Smooth muscle cell (in vitro differentiated cells): ENCODE data around the gene ZNF692. TPM values are rescaled to one million over a fixed set of nuclear protein-coding genes. Genes with fewer than 3 reads are reported as not detected.

Experiments used
- DNase-seq: peaks from one replicate; lab custom pipeline; 2025; ENCODE audit not compliant: unreplicated experiment; lab: John Stamatoyannopoulos, UW
- H2AFZ ChIP-seq: fragments of 200-600 bp; sonication (generic); 2 replicates; pipeline ENCODE4 v1.6.0; 2016; ENCODE audit warnings: antibody characterized with exemption, low read depth, mild to moderate bottlenecking
- H3F3A ChIP-seq: fragments of 200-600 bp; sonication (generic); 2 replicates; pipeline ENCODE4 v1.6.0; 2017; ENCODE audit warnings: antibody characterized with exemption, low read depth
- H3K27ac ChIP-seq: fragments of 200-600 bp; sonication (generic); 2 replicates; pipeline ENCODE4 v1.5.1; 2016; ENCODE audit warnings: low read depth, mild to moderate bottlenecking
- H3K27me3 ChIP-seq: fragments of 200-600 bp; sonication (generic); 2 replicates; pipeline ENCODE4 v1.6.1; 2016; ENCODE audit warnings: low read depth, mild to moderate bottlenecking
- H3K36me3 ChIP-seq: fragments of 200-600 bp; sonication (generic); 2 replicates; pipeline ENCODE4 v1.5.1; 2016; ENCODE audit warnings: low read depth
- H3K4me1 ChIP-seq: fragments of 200-600 bp; sonication (generic); 2 replicates; pipeline ENCODE4 v1.5.1; 2016; ENCODE audit warnings: low read depth
- H3K4me2 ChIP-seq: fragments of 200-600 bp; sonication (generic); 2 replicates; pipeline ENCODE4 v1.6.0; 2016; ENCODE audit warnings: mild to moderate bottlenecking
- H3K4me3 ChIP-seq: fragments of 200-600 bp; sonication (generic); 2 replicates; pipeline ENCODE4 v1.5.1; 2016; ENCODE audit warnings: mild to moderate bottlenecking
- H3K79me2 ChIP-seq: fragments of 200-600 bp; sonication (generic); 2 replicates; pipeline ENCODE4 v1.6.0; 2016; ENCODE audit warnings: low read depth, mild to moderate bottlenecking
- H3K9ac ChIP-seq: fragments of 200-600 bp; sonication (generic); 2 replicates; pipeline ENCODE4 v1.6.0; 2016; ENCODE audit warnings: low read depth
- H3K9me3 ChIP-seq: fragments of 200-600 bp; sonication (generic); replicated peaks from 2 replicates; pipeline ENCODE4 v1.5.1; 2016; ENCODE audit warnings: low read depth
- H4K20me1 ChIP-seq: fragments of 200-600 bp; sonication (generic); 2 replicates; pipeline ENCODE4 v1.6.0; 2016; ENCODE audit warnings: low read depth
- CTCF ChIP-seq: fragments of 200-600 bp; sonication (generic); IDR thresholded peaks from 2 replicates; pipeline ENCODE4 v1.5.1; 2017; ENCODE audit warnings: borderline replicate concordance, mild to moderate bottlenecking, antibody characterized with exemption; ENCODE audit not compliant: insufficient read depth, poor library complexity, severe bottlenecking
- WGBS: methylation state at CpG from one replicate; pipeline ENCODE4 v1.1.7; 2016; ENCODE audit warnings: low lambda C conversion rate; 5-methylcytosine and 5-hydroxymethylcytosine counted together
- polyA plus RNA-seq: library from polyadenylated mRNA; unstranded; fragments of >200 nt; fragmentation: Nextera tagmentation; extraction: Ambion mirVana; gene quantifications from 2 replicates; pipeline ENCODE4 v1.2.1, GENCODE V29; 2016
- total RNA-seq: library from RNA; depleted of rRNA; stranded (reverse); fragments of >200 nt; gene quantifications from 2 replicates; pipeline ENCODE4 v1.2.3, GENCODE V29; 2014

ZNF692 gene
- total and polyA plus RNA-seq, 2 experiments from 2014 or later: 24.8 to 25.9 TPM

GRCh38 chr1:248825909-248826760 is 32.8 kb downstream of the ZNF692 start, which contains the start of gene SH3BP5L:
Gene SH3BP5L, minus strand, starts transcription at chr1:248825915. Its CDS starts 980 bp downstream, at chr1:248824935.
- H2AFZ ChIP-seq: peak within 1 kb of the TSS; percentile 96
- H4K20me1 ChIP-seq: peaks cover 27% of the 10 kb centered on the region
- H3K27me3 ChIP-seq: no peaks in the 10 kb centered on the region
- peak within 1 kb of the TSS; percentile 86 for H3K4me2 ChIP-seq
- DNase-seq: peak; percentile 63
- no peaks in the 10 kb centered on the region for H3K9me3 ChIP-seq
- peak within 1 kb of the TSS; percentile 97 for H3K9ac ChIP-seq
- H3K4me1 ChIP-seq: peaks cover 19% of the 10 kb centered on the region
- H3F3A ChIP-seq: peaks cover 4% of the 10 kb centered on the region
- no peaks in the 10 kb centered on the region for H3K36me3 ChIP-seq
- TF ChIP-seq CTCF: peak; percentile 48
- H3K4me3 ChIP-seq: peak within 1 kb of the TSS; percentile 78
- H3K27ac ChIP-seq: peak within 1 kb of the TSS; percentile 95
- H3K79me2 ChIP-seq: peaks cover 45% of the 10 kb centered on the region
- under 1% methylated on average over 56 of the region's 56 CpGs for WGBS

GRCh38 chr1:248825573-248825908 is 33.3 kb downstream of the ZNF692 start:
- WGBS: 1% methylated on average over 16 of the region's 18 CpGs
- H3K79me2 ChIP-seq: peaks cover 45% of the 10 kb centered on the region

GRCh38 chr1:248825136-248825535 is 33.7 kb downstream of the ZNF692 start:
- Histone ChIP-seq H3F3A (peaks cover 4% of the 10 kb centered on the region), H3K4me3 (peak overlapping the region; percentile 78), H3K79me2 (peaks cover 49% of the 10 kb centered on the region), H3K4me1 (peaks cover 19% of the 10 kb centered on the region), H3K27me3 (no peaks in the 10 kb centered on the region), H3K27ac (peak overlapping the region; percentile 95), H3K36me3 (no peaks in the 10 kb centered on the region), H2AFZ (peak overlapping the region; percentile 96), H3K9ac (peak overlapping the region; percentile 97), H3K9me3 (no peaks in the 10 kb centered on the region), H3K4me2 (peak overlapping the region; percentile 86), H4K20me1 (peaks cover 37% of the 10 kb centered on the region)
- 60% methylated on average over 9 of the region's 10 CpGs for WGBS
- DNase-seq: no peak
- no peak for TF ChIP-seq CTCF

More at GRCh38 chr1:248825573-248825908, 33.3 kb downstream of the ZNF692 start:
- Histone ChIP-seq H3K9ac (peak overlapping the region; percentile 97), H3K4me2 (peak overlapping the region; percentile 86), H3F3A (peaks cover 4% of the 10 kb centered on the region), H3K9me3 (no peaks in the 10 kb centered on the region), H2AFZ (peak overlapping the region; percentile 96), H3K27me3 (no peaks in the 10 kb centered on the region), H3K27ac (peak overlapping the region; percentile 95), H3K36me3 (no peaks in the 10 kb centered on the region), H4K20me1 (peaks cover 33% of the 10 kb centered on the region), H3K4me1 (peaks cover 19% of the 10 kb centered on the region), H3K4me3 (peak overlapping the region; percentile 78)
- no peak for TF ChIP-seq CTCF
- no peak for DNase-seq
